HUDEP-2 (cell line): Measurements from ENCODE around the gene ZNF746.
"Not testable (repeated sequence)": the region's sequence is repeated elsewhere in the genome, so short reads cannot be mapped to it uniquely, and the experiment has no call there.

Experiments
- DNase-seq, 76 experiments: peaks; one replicate each; lab custom pipeline; 2025; ENCODE audit not compliant: unreplicated experiment in 76 of 76; lab: John Stamatoyannopoulos, UW

The ZNF746 gene

DNA sequence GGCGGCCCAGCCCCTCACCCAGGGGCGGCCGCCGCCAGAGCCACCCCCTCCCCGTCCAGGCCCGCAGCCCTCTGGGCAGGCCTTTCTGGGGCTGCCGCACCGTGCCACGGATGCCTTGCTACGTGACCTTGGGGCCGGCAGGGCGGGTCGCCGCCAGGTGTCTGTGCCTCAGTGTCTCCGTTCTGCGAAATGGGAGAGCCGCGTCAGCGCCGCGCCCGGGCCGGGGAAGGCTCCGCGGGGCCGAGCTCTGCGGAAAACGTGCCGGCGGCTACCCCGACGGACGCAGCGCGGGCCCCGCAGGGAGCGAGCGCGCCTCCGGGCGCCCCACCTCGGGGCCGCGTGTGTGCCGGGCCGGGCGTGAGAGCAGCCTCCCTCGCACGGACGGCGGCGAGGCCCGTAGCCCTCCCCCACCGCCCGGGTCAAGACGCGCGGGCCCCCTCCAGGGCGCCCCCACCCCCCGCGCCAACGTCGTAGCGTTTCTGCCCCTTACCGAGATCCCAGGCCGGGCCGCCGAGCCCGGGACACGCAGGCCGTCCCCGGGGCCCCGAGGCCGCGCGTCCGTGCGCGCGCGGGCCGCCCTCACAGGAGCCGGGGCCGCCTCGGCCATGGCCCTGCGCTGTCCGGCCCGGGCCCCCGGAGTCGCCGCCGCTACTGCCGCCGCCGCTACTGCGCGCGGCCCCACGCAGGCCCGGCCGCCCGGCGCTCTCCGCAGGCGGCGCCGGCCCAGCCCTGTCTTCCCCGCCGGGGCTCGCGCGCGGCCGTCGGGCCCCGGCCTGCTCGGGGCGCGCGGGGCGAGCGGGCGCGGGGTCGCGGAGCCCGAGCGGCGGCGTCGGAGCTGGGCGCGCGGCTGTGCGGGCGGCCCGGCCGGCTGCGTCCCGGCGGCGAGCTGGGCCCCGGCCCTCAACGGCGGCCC lies 37.8 kb downstream of the ZNF746 start:
- peak in 1 of 76 experiments; percentile 7 for DNase-seq

DNA sequence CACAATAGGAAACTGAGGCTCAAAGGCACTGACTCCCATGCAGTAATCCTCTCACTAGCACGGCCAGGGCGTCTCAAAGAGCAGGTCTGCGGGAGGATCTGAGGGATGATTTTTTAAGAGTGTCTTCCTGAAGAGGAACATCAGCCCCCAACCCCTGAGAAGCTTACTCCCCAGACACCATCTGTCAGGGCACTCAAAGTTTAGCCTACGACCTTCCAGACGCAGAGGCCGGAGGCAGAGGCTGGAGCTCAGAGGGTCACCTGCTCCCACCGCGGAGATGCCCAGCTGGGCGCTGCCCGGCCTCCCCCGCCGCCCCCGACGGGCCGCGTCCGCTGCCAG lies 38.4 kb downstream of the ZNF746 start:
- no peak for DNase-seq

- no peak for DNase-seq
These were observed 39.4 kb downstream of the ZNF746 start for GRCh38 chr7:149458235-149458634.

GRCh38 chr7:149457766-149458165 lies 39.8 kb downstream of the ZNF746 start:
- no peak for DNase-seq

GRCh38 chr7:149456506-149457421 lies 40.8 kb downstream of the ZNF746 start:
- peak in 68 of 76 experiments; percentile 12 to 80 (median 42) for DNase-seq

DNA sequence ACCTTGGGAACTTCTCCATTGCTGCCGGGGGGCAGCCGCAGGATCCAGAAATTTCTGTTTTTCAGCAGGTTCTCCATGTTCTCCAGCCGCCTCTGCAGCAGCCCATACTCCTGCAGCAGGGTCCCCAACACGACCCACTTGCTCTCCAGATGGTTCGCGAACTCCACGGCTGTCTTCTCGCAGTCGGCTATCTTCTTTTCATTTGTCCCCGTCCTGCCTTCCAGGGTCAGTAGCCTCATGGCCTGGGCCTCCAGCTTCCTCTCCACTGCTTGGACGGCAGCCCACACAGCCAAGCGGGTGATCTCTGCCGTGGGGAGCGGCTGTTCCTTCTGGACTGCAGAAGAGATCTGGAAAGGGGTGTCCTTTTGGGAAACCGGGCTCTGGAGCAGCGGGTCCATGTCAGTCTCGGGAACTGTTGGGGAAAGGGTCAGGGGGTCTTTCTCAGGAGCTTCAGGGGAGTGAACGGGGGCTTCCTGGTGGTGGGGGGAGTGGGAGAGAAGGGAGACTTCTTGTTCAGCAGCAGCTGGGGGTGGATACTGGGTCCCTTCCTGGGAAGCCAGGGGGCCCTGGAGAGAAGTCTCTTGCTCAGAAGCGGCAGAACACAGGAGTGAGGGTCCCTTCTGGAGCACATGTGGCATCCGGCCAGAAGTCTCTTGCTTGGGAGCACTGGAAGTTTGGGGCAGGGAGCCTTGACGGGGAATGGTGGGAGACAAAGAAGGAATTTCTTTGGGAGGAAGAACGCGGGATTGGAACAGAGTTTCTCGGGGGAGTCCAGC lies 42.2 kb downstream of the ZNF746 start:
- DNase-seq = no peak

GRCh38 chr7:149454750-149455149 lies 42.9 kb downstream of the ZNF746 start:
- DNase-seq = no peak

DNA sequence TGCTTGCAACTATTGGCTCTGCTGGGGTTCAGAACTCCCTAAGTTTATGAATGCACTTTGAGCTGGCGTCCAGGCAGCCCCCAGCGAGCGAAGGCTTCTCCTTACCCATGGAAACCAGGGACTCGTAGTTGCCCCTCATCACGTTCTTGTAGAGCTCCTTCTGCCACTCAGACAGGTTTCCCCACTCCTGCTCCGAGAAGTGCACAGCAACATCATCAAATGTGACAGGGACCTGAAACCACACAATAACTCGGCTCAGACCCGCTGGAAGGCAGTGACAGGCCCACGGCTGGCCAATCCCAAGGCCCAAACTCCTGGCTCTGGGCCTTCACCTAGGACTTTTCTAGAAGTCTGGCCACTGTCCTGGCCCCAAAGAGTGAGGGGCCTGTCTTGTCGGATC lies 43.6 kb downstream of the ZNF746 start:
- DNase-seq = no peak

DNA sequence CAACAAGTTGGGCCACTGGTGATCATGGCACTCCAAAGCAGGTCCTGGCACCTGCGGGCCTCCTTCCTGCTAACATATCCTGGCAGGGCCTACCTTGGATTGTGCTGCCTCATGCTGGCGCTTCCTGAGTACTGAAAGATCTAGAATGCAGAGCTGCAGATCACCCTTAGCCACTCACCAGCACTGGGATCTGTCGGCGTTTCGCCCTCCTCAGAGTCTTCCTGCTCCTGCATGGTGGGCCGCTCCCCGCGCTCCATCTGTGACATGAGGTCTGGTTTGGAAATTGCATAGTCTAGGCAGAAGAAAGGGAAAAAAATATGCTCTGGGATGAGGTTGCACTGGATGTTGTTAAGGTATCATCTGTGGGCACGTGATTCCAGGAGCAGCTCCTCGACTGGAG lies 46.8 kb downstream of the ZNF746 start:
- no peak for DNase-seq

- DNase-seq = no peak
These were observed 47.7 kb downstream of the ZNF746 start for GRCh38 chr7:149449897-149450296.

GRCh38 chr7:149448961-149449360 lies 48.6 kb downstream of the ZNF746 start:
- no peak for DNase-seq

DNA sequence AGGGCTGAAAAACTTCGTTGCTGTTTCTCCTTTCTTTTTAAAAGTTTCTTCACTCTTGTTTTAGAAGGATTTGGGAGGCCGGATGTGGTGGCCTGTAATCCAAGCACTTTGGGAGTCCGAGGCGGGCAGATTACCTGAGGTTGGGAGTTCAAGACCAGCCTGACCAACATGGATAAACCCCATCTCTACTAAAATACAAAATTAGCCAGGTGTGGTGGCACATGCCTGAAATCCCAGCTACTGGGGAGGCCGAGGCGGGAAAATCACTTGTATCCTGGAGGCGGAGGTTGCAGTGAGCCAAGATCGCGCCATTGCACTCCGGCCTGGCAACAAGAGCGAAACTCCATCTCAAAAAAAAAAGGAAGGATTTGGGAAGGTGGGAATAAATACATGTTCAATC lies 51.6 kb downstream of the ZNF746 start:
- not testable (repeated sequence) for DNase-seq

DNA sequence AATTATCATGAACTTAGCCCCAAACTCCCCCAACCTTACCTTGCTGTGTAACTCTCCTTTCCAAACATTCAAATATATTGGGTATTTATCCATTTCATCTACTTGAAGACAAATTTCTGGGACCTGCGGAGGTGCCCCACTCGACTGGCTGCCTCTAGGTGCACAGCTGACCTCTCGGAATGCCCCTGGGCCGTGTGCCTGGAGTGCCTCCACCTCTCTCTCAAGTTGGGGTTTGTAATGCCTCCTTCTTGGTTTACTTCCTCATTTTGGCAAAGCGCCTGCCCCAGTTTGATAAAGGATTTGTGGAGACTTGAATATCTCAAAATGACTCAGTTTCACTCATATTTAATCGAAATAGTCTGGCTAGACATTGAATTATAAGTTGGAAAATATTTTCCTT lies 53.3 kb downstream of the ZNF746 start:
- DNase-seq = peak in 3 of 76 experiments; percentile 17 to 37 (median 28)

- no peak for DNase-seq
These were observed 54.1 kb downstream of the ZNF746 start for GRCh38 chr7:149443523-149443922.

GRCh38 chr7:149442924-149443323 lies 54.7 kb downstream of the ZNF746 start:
- no peak for DNase-seq

DNA sequence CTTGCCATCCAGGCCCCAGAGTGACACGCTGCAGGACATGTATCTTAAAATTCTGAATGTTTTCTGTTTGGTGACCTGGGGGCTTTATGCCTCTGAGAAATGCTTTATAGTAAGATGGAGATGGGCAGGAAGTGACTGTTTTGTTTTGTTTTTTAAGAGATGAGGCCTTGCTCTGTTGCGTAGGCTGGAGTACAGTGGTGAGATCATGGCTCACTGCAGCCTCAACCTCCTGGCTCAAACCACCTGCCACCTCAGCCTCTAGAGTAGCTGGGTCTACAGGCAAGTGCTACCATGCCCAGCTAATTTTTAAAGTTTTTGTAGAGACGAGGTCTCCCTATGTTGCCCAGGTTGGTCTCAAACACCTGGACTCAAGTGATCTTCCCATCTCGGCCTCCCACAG lies 57.4 kb downstream of the ZNF746 start:
- DNase-seq = no peak

GRCh38 chr7:149436358-149436757 lies 61.3 kb downstream of the ZNF746 start:
- no peak for DNase-seq

DNA sequence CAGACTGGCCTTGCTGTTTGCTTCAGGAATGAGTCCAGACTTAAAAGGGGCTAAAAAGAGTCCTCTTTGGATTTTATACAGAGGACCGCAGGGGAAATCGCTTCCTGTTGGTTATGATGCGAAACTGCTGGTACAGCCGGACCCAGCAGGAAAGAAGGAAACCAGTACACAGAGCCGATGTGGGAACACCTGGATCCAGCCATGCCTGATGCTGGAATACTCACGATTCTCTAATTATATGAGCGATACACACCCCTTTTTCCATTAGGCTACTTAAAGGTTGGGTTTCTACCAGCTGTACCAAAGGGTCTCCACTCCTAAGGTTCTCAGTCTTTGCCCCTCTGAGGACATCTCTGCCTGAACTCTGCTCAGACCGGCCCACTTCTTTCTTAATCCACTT lies 64.5 kb downstream of the ZNF746 start:
- no peak for DNase-seq

- DNase-seq = no peak
These were observed 65.4 kb downstream of the ZNF746 start for GRCh38 chr7:149432121-149432691.

- DNase-seq = no peak
These were observed 66.0 kb downstream of the ZNF746 start for GRCh38 chr7:149431486-149432120.
